Effector memory CD4-positive, alpha-beta T cell (primary cell): ENCODE measurements around the gene HNRNPCL4.
"Not testable (repeated sequence)": the region's sequence is repeated elsewhere in the genome, so short reads cannot be mapped to it uniquely, and the experiment has no call there.

ENCODE experiments used
- DNase-seq, 3 donors: peaks; one replicate each; pipeline ENCODE4 v3.0.0-alpha.2; 2020
- H3K27ac ChIP-seq: 2 replicates; pipeline ENCODE4 v1.7.0; 2013; ENCODE audit warnings: mild to moderate bottlenecking, low read length, moderate library complexity; ENCODE audit not compliant: insufficient read depth, poor library complexity, severe bottlenecking
- H3K27me3 ChIP-seq: replicated peaks from 2 replicates; pipeline ENCODE4 v1.7.0; 2013; ENCODE audit warnings: mild to moderate bottlenecking, low read length; ENCODE audit not compliant: insufficient read depth, control insufficient read depth, poor library complexity, severe bottlenecking
- H3K36me3 ChIP-seq: 2 replicates; pipeline ENCODE4 v1.7.0; 2013; ENCODE audit warnings: mild to moderate bottlenecking, low read length, moderate library complexity; ENCODE audit not compliant: control insufficient read depth, insufficient read depth
- H3K4me1 ChIP-seq: 2 replicates; pipeline ENCODE4 v1.7.0; 2013; ENCODE audit warnings: low read length, mild to moderate bottlenecking; ENCODE audit not compliant: control insufficient read depth, insufficient read depth, poor library complexity, severe bottlenecking
- H3K4me3 ChIP-seq: 2 replicates; pipeline ENCODE4 v1.7.0; 2013; ENCODE audit warnings: low read length, low read depth, mild to moderate bottlenecking; ENCODE audit not compliant: insufficient read depth, poor library complexity, severe bottlenecking
- H3K9me3 ChIP-seq: 2 replicates; pipeline ENCODE4 v1.7.0; 2013; ENCODE audit warnings: mild to moderate bottlenecking, low read length, moderate library complexity; ENCODE audit not compliant: control insufficient read depth
- total RNA-seq, 3 donors: gene quantifications; one replicate each; lab custom pipeline; 2026; lab: John Stamatoyannopoulos, UW

The HNRNPCL4 gene
- total RNA-seq, result 0 reads per million in 3 donors

GRCh38 chr1:13165531-13165930, at the start of gene HNRNPCL4:
Gene HNRNPCL4 (minus strand): TSS chr1:13165631. CDS start chr1:13165467, 164 bp downstream.
- H3K4me1 ChIP-seq, H3K4me3 ChIP-seq, DNase-seq: not testable (repeated sequence)

DNA sequence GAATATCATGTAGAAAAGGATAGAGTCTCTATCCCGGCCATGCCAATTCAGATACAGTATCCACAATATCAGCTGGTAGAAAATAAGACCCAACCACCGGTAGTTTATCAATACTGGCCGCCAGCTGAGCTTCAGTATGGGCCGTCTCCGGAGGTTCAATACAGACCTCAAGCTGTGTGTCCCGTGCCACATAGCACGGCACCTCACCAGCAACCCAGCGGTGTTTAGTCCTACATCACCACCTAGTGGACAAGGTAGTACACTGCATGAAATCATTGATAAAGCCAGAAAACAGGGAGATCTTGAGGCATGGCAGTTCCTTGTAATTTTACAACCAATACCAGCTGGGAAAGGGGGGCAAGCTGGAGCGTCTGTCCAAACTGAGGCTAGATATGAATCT, 43.3 kb upstream of the HNRNPCL4 start:
- H3K36me3 ChIP-seq, H3K27me3 ChIP-seq, H3K27ac ChIP-seq, H3K4me1 ChIP-seq, DNase-seq, H3K4me3 ChIP-seq, H3K9me3 ChIP-seq: not testable (repeated sequence)

More at GRCh38 chr1:13165531-13165930, at the start of gene HNRNPCL4:
- not testable (repeated sequence) for H3K9me3 ChIP-seq, H3K27me3 ChIP-seq, H3K36me3 ChIP-seq, H3K27ac ChIP-seq

DNA sequence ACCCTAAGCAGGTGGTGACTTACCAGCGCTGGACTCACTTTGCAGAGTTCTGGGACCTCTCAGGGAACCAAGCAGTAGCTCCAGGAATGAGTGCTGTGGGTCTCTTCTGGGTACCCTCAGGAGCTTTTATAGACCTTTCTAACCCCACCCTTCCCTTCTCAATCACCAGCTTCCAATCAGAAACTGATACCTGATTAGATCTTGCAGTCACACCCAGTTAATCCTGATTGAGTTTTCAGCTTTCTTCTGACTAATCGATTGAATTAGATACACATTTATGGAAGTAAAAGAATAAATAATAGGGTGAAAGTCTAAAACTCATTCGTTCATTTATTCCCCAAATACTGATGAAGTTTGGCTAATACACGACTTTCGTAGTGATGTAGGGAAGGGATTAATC, 35.9 kb upstream of the HNRNPCL4 start, which contains the start of gene PRAMEF13:
Gene PRAMEF13 (minus strand): TSS at position 101 of the 400 bp plus-strand sequence. CDS start 1,820 bp downstream, outside the sequence.
- H3K4me1 ChIP-seq, H3K9me3 ChIP-seq, DNase-seq, H3K27me3 ChIP-seq, H3K27ac ChIP-seq, H3K36me3 ChIP-seq, H3K4me3 ChIP-seq: not testable (repeated sequence)

DNA sequence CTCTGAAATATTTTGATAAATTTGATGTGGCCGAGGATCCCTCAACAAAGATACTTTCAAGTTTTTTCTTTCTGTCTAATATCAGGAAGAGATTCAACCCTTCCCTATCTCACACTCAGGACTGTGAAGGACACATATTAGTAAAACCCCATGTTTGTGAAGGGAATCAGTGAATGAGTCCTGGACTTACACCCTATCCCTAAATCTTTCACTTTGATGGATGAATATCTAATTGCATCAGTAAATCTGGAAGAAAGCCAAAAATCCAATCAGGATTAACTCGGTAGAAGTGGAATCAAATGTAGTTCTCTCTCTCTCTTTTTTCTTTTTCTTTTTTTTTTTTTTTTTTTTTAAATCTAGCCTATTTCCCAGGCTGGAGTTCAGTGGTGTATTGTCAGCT, 6.1 kb upstream of the HNRNPCL4 start, which contains the start of gene PRAMEF9:
Gene PRAMEF9 (plus strand): TSS at position 301 of the 400 bp plus-strand sequence. CDS start 3,433 bp downstream, outside the sequence.
- H3K36me3 ChIP-seq, H3K4me1 ChIP-seq, DNase-seq, H3K9me3 ChIP-seq, H3K4me3 ChIP-seq, H3K27me3 ChIP-seq, H3K27ac ChIP-seq: not testable (repeated sequence)

GRCh38 chr1:13155909-13156308, 9.5 kb downstream of the HNRNPCL4 start, which contains the start of gene PRAMEF26:
Gene PRAMEF26 (minus strand): TSS chr1:13156009. CDS start chr1:13153095, 2,914 bp downstream.
- not testable (repeated sequence) for H3K27ac ChIP-seq, H3K36me3 ChIP-seq, H3K4me1 ChIP-seq, DNase-seq, H3K27me3 ChIP-seq, H3K4me3 ChIP-seq, H3K9me3 ChIP-seq

- H3K9me3 ChIP-seq, H3K36me3 ChIP-seq, H3K27ac ChIP-seq, H3K27me3 ChIP-seq, H3K4me1 ChIP-seq, H3K4me3 ChIP-seq, DNase-seq: not testable (repeated sequence)
These were observed 48.7 kb downstream of the HNRNPCL4 start, which contains the start of gene HNRNPCL2 for GRCh38 chr1:13116754-13117153. Gene HNRNPCL2 (minus strand): TSS chr1:13116854. CDS start chr1:13116400, 454 bp downstream.
